ENCODE results near the gene PACSIN2. TPM values are rescaled to one million over a fixed set of nuclear protein-coding genes. Genes with fewer than 3 reads are reported as not detected.
A peak's percentile ranks its signal among the peaks of the same experiment; 100 is the strongest.

The PACSIN2 gene
- total RNA-seq, 1 donor from 2014 or later, result 48.9 TPM

GRCh38 chr22:42856179-42856864 is 158.6 kb downstream of the PACSIN2 start:
- Mint-ChIP-seq H3K27ac (peak overlapping the region; percentile 80), H3K9me3 (no peaks in the 10 kb centered on the region), H3K36me3 (ENCODE audit: low read depth) (no peaks in the 10 kb centered on the region), H3K27me3 (no peaks in the 10 kb centered on the region), H3K4me1 (peaks cover 29% of the 10 kb centered on the region), H3K4me3 (peak overlapping the region; percentile 86)
- ChIA-PET CTCF (interaction anchor here (1.0 to 2.9 kb wide), 3 partner anchors 10 to 26 kb away, joined by 3 to 18 read pairs (median 4); no protein-coding TSS in a partner anchor), POLR2A (interaction anchor here (0.6 to 4.5 kb wide), 12 partner anchors 11 to 783 kb away, joined by 3 to 40 read pairs (median 3); partner anchors contain the start of genes PACSIN2 and POLDIP3)
- intact Hi-C loops (cut with micrococcal nuclease), result loop anchor here (2.0 to 5.0 kb wide), 3 partner anchors 32 to 231 kb away; partner anchors contain the start of genes PACSIN2 and TTLL1
- no peak for TF ChIP-seq CTCF (IDR thresholded peaks at IDR 0.05)
- DNase-seq (no peak), ATAC-seq (ENCODE audit: low read depth) (peak; percentile 15)

- Mint-ChIP-seq H3K4me1 (peaks cover 23% of the 10 kb centered on the region), H3K27ac (no peak overlapping the region), H3K9me3 (no peaks in the 10 kb centered on the region), H3K27me3 (no peaks in the 10 kb centered on the region), H3K4me3 (peak overlapping the region; percentile 86), H3K36me3 (ENCODE audit: low read depth) (peaks cover 2% of the 10 kb centered on the region)
- ATAC-seq (ENCODE audit: low read depth), result no peak
- CTCF ChIA-PET, result interaction anchor here (2.9 kb wide), 1 partner anchor 12 kb away, joined by 18 read pairs; no protein-coding TSS in a partner anchor
- DNase-seq, result no peak
- TF ChIP-seq CTCF (IDR thresholded peaks at IDR 0.05), result no peak
- intact Hi-C loops (cut with micrococcal nuclease), result loop anchor here (2.0 to 5.0 kb wide), 3 partner anchors 33 to 232 kb away; partner anchors contain the start of genes PACSIN2 and TTLL1
- POLR2A ChIA-PET, result interaction anchor here (0.6 to 4.5 kb wide), 4 partner anchors 34 to 241 kb away, joined by 3 to 40 read pairs (median 4); partner anchors contain the start of genes PACSIN2 and POLDIP3
Observed at GRCh38 chr22:42855721-42856120, 159.2 kb downstream of the PACSIN2 start.

- no peak for DNase-seq
- H3K4me1 Mint-ChIP-seq, result peaks cover 18% of the 10 kb centered on the region
- no peaks in the 10 kb centered on the region for H3K9me3 Mint-ChIP-seq
- no peaks in the 10 kb centered on the region for H3K27me3 Mint-ChIP-seq
- H3K27ac Mint-ChIP-seq, result no peak overlapping the region
- H3K4me3 Mint-ChIP-seq, result peak overlapping the region; percentile 16
- no peak for ATAC-seq (ENCODE audit: low read depth)
- TF ChIP-seq CTCF (IDR thresholded peaks at IDR 0.05), result no peak
- peaks cover 2% of the 10 kb centered on the region for H3K36me3 Mint-ChIP-seq (ENCODE audit: low read depth)
- POLR2A ChIA-PET, result interaction anchor here (0.7 to 1.7 kb wide), 2 partner anchors 28 to 34 kb away, joined by 3 to 4 read pairs; no protein-coding TSS in a partner anchor
- CTCF ChIA-PET, result interaction anchor here (1.5 to 2.9 kb wide), 2 partner anchors 12 to 13 kb away, joined by 5 to 18 read pairs; no protein-coding TSS in a partner anchor
- intact Hi-C loops (cut with micrococcal nuclease), result loop anchor here (5.0 kb wide), 1 partner anchor 232 kb away; the partner anchor contains the start of gene TTLL1
Observed at GRCh38 chr22:42855211-42855610, 159.7 kb downstream of the PACSIN2 start.

GRCh38 chr22:42848941-42849550 is 165.9 kb downstream of the PACSIN2 start:
- ATAC-seq (ENCODE audit: low read depth) (no peak), DNase-seq (no peak)
- Mint-ChIP-seq H3K4me3 (no peak overlapping the region), H3K9me3 (no peaks in the 10 kb centered on the region), H3K4me1 (no peaks in the 10 kb centered on the region), H3K36me3 (ENCODE audit: low read depth) (peaks cover 26% of the 10 kb centered on the region), H3K27me3 (no peaks in the 10 kb centered on the region), H3K27ac (no peak overlapping the region)
- ChIA-PET POLR2A (no interaction called here), CTCF (interaction anchor here (0.6 kb wide), 1 partner anchor 72 kb away, joined by 3 read pairs; no protein-coding TSS in a partner anchor)
- TF ChIP-seq CTCF (IDR thresholded peaks at IDR 0.05), result no peak
- intact Hi-C loops (cut with micrococcal nuclease), result no loop called here

- intact Hi-C loops (cut with micrococcal nuclease), result no loop called here
- no peak for DNase-seq
- CTCF ChIA-PET, result no interaction called here
Observed at GRCh38 chr22:42847110-42847509, 167.8 kb downstream of the PACSIN2 start.

More at GRCh38 chr22:42847110-42847509, 167.8 kb downstream of the PACSIN2 start:
- TF ChIP-seq CTCF (IDR thresholded peaks at IDR 0.05), result no peak
- no peaks in the 10 kb centered on the region for H3K9me3 Mint-ChIP-seq
- H3K4me3 Mint-ChIP-seq, result no peak overlapping the region
- H3K36me3 Mint-ChIP-seq (ENCODE audit: low read depth), result peaks cover 40% of the 10 kb centered on the region
- H3K27ac Mint-ChIP-seq, result no peak overlapping the region
- ATAC-seq (ENCODE audit: low read depth), result no peak
- no peaks in the 10 kb centered on the region for H3K27me3 Mint-ChIP-seq
- no peaks in the 10 kb centered on the region for H3K4me1 Mint-ChIP-seq
- POLR2A ChIA-PET, result no interaction called here
